HepG2 (cell line): ENCODE results near the gene RABGAP1. TPM values are rescaled to one million over a fixed set of nuclear protein-coding genes. Genes with fewer than 3 reads are reported as not detected.

Source experiments
- ATAC-seq: fragments of 200-7000 bp; cut with Tn5 transposase; 3 replicates; pipeline ENCODE4 v1.9.1; 2020; ENCODE audit warnings: mild to moderate bottlenecking, moderate library complexity
- BruUV-seq: library from RNA; stranded (reverse); fragments of 400-500 nt; replicated peaks from 2 replicates; lab custom pipeline; 2021; lab: Mats Ljungman, UMichigan
- CTCF ChIA-PET: fragments of 300-600 bp; formaldehyde crosslinking; extraction: SDS; loops from one replicate; lab custom pipeline; 2021; ENCODE audit warnings: low total read pairs, inconsistent platforms, low intra/inter-chr PET ratio; lab: Yijun Ruan, JAX
- POLR2A ChIA-PET: fragments of 350-600 bp; sonication (Branson Sonifier 250); formaldehyde crosslinking; loops from one replicate; lab custom pipeline; 2020; ENCODE audit warnings: antibody characterized with exemption, inconsistent platforms; lab: Yijun Ruan, JAX
- DNase-seq: peaks from one replicate; pipeline ENCODE4 v3.0.0-alpha.2; 2015; ENCODE audit warnings: low spot score
- FAIRE-seq: peaks from 3 replicates; lab custom pipeline; 2011; peaks lifted over from hg19 to GRCh38; lab: Jason Lieb, UNC
- H2AFZ ChIP-seq: one replicate; pipeline ENCODE4 v1.6.1; 2011; ENCODE audit warnings: low read length, inconsistent platforms
- H3K27ac ChIP-seq: fragments of 300-600 bp; 3 replicates; pipeline ENCODE4 v1.8.0; 2011; ENCODE audit warnings: mixed run types, mild to moderate bottlenecking, mixed read lengths, low read length, inconsistent platforms; ENCODE audit not compliant: insufficient read depth; ENCODE audit errors: extremely low read length
- H3K27me3 ChIP-seq, 2 experiments: fragments of 200-600 bp in 1 of 2; 2 replicates in 1 of 2; 3 replicates in 1 of 2; pipeline versions ENCODE4 v1.6.0 to v1.8.0; 2011; ENCODE audit warnings: low read length in 2 of 2, mild to moderate bottlenecking in 2 of 2, moderate library complexity in 2 of 2, inconsistent platforms in 1 of 2; ENCODE audit not compliant: insufficient read depth in 2 of 2, control insufficient read depth in 1 of 2
- H3K36me3 ChIP-seq, 2 experiments: fragments of 200-600 bp in 1 of 2; replicated peaks in 1 of 2; 2 replicates in 1 of 2; 3 replicates in 1 of 2; pipeline versions ENCODE4 v1.5.1 to v1.8.0; 2011; ENCODE audit warnings: low read length in 2 of 2, inconsistent platforms in 1 of 2; ENCODE audit not compliant: insufficient read depth in 2 of 2, control insufficient read depth in 1 of 2
- H3K4me1 ChIP-seq: 2 replicates; pipeline ENCODE4 v1.5.1; 2012; ENCODE audit warnings: low read length, inconsistent platforms; ENCODE audit not compliant: insufficient read depth
- H3K4me2 ChIP-seq: 2 replicates; pipeline ENCODE4 v1.6.0; 2011; ENCODE audit warnings: low read depth, low read length, inconsistent platforms
- H3K4me3 ChIP-seq, 3 experiments: fragments of 200-600 bp in 1 of 3; sonication (generic), shearing (Covaris generic) in 1 of 3; replicated peaks in 1 of 3; 2 replicates each; pipeline ENCODE4 v1.5.1; 2011 to 2016; ENCODE audit warnings: low read length in 3 of 3, inconsistent platforms in 2 of 3, low read depth in 2 of 3, mild to moderate bottlenecking in 2 of 3, control low read depth in 1 of 3, mixed read lengths in 1 of 3; ENCODE audit not compliant: insufficient read depth in 1 of 3
- H3K79me2 ChIP-seq: one replicate; pipeline ENCODE4 v1.6.1; 2011; ENCODE audit warnings: low read length, inconsistent platforms; ENCODE audit not compliant: insufficient read depth
- H3K9ac ChIP-seq: 2 replicates; pipeline ENCODE4 v1.6.0; 2011; ENCODE audit warnings: mild to moderate bottlenecking, low read depth, low read length, inconsistent platforms; ENCODE audit not compliant: insufficient read depth
- H3K9me3 ChIP-seq: 2 replicates; pipeline ENCODE4 v1.5.1; 2012; ENCODE audit warnings: mild to moderate bottlenecking, low read length
- H4K20me1 ChIP-seq: 2 replicates; pipeline ENCODE4 v1.6.0; 2011; ENCODE audit warnings: inconsistent platforms, mild to moderate bottlenecking, low read length, moderate library complexity; ENCODE audit not compliant: insufficient read depth
- ATM ChIP-seq: fragments of 450-650 bp; IDR thresholded peaks from 2 replicates; pipeline ENCODE4 v1.7.1; 2017; ENCODE audit warnings: mild to moderate bottlenecking, borderline replicate concordance
- FOXO1 ChIP-seq: sonication (generic); formaldehyde crosslinking; IDR thresholded peaks from 2 replicates; pipeline ENCODE4 v1.4.0; 2020; ENCODE audit warnings: missing genetic modification reagents
- GTF2F1 ChIP-seq: fragments of 150-350 bp; IDR thresholded peaks from 2 replicates; pipeline ENCODE4 v1.6.1; 2014; ENCODE audit warnings: low read length
- KDM4B ChIP-seq: sonication (generic); formaldehyde crosslinking; IDR thresholded peaks from 2 replicates; pipeline ENCODE4 v1.4.0; 2020; ENCODE audit warnings: missing genetic modification reagents
- KDM5B ChIP-seq: sonication (generic); formaldehyde crosslinking; IDR thresholded peaks from 2 replicates; pipeline ENCODE4 v1.4.0; 2020; ENCODE audit warnings: missing genetic modification reagents, mild to moderate bottlenecking, borderline replicate concordance
- KLF12 ChIP-seq: sonication (generic); formaldehyde crosslinking; IDR thresholded peaks from 2 replicates; pipeline ENCODE4 v1.4.0; 2020; ENCODE audit warnings: missing genetic modification reagents, borderline replicate concordance
- PRMT3 ChIP-seq: sonication (generic); formaldehyde crosslinking; IDR thresholded peaks from 2 replicates; pipeline ENCODE4 v1.8.1; 2022; ENCODE audit warnings: low read depth, mild to moderate bottlenecking, moderate library complexity, missing genetic modification reagents, borderline replicate concordance
- YY1 ChIP-seq: IDR thresholded peaks from 2 replicates; pipeline ENCODE4 v1.6.1; 2011; ENCODE audit warnings: low read length, low read depth, moderate library complexity, mild to moderate bottlenecking; ENCODE audit not compliant: insufficient read depth, insufficient replicate concordance
- ZC3H4 ChIP-seq: sonication (generic); formaldehyde crosslinking; IDR thresholded peaks from 2 replicates; pipeline ENCODE4 v1.4.0; 2020; ENCODE audit warnings: missing genetic modification reagents, borderline replicate concordance
- ZZZ3 ChIP-seq: sonication (generic); formaldehyde crosslinking; IDR thresholded peaks from 2 replicates; pipeline ENCODE4 v1.4.0; 2020; ENCODE audit warnings: missing genetic modification reagents, mild to moderate bottlenecking, borderline replicate concordance
- WGBS: methylation state at CpG from one replicate; pipeline ENCODE4 v1.1.6; 2017; ENCODE audit warnings: low lambda C conversion rate; 5-methylcytosine and 5-hydroxymethylcytosine counted together
- in situ Hi-C: cut with HindIII; loops from 2 replicates; pipeline ENCODE4 v1.10.0; 2017; ENCODE audit warnings: low pct_unique_long_range_greater_than_20kb; ENCODE audit not compliant: extremely low pct_ligation_motif_present
- intact Hi-C: fragments of 100-400 bp; cut with micrococcal nuclease; formaldehyde crosslinking; loops from one replicate; pipeline ENCODE4 v1.10.0; 2022; ENCODE audit not compliant: unreplicated experiment
- polyA plus RNA-seq, 8 experiments: library from polyadenylated mRNA; depleted of rRNA in 3 of 8; stranded (reverse) in 7 of 8; unstranded in 1 of 8; fragments of >200 nt; fragmentation: Illumina TruSeq in 4 of 8; extraction: Trizol in 4 of 8; gene quantifications; 2 replicates each; pipeline versions ENCODE4 v1.2.1 to v1.2.3, GENCODE V29; 2011 to 2016; ENCODE audit warnings: low read depth in 4 of 8, missing spikeins in 1 of 8, mixed read lengths in 1 of 8; ENCODE audit not compliant: insufficient read depth in 1 of 8
- total RNA-seq, 5 experiments: library from RNA; depleted of rRNA; stranded (reverse); fragments of >200 nt; fragmentation: Illumina TruSeq; extraction: Trizol; gene quantifications; 2 replicates each; pipeline ENCODE4 v1.2.3, GENCODE V29; 2016; ENCODE audit warnings: low read depth in 1 of 5
- TF ChIP-seq, protein P1 (sequence below): sonication (generic); formaldehyde crosslinking; IDR thresholded peaks from 2 replicates; pipeline ENCODE4 v1.9.0; 2021; ENCODE audit warnings: missing genetic modification reagents, borderline replicate concordance
- TF ChIP-seq, protein P2 (sequence below): sonication (generic); formaldehyde crosslinking; IDR thresholded peaks from 2 replicates; pipeline ENCODE4 v1.4.0; 2020; ENCODE audit warnings: missing genetic modification reagents
- TF ChIP-seq, protein P3 (sequence below): sonication (generic); formaldehyde crosslinking; IDR thresholded peaks from 2 replicates; pipeline ENCODE4 v1.4.0; 2020; ENCODE audit warnings: mild to moderate bottlenecking, missing genetic modification reagents
- TF ChIP-seq, protein P4 (sequence below): sonication (generic); formaldehyde crosslinking; IDR thresholded peaks from 2 replicates; pipeline ENCODE4 v1.4.0; 2020; ENCODE audit warnings: missing genetic modification reagents

RABGAP1 gene
- total and polyA plus RNA-seq, 2 of the 13 experiments (the other 11 are each of a cell fraction or from before 2014, with no cell fraction given) = 19.1 to 19.3 TPM

DNA sequence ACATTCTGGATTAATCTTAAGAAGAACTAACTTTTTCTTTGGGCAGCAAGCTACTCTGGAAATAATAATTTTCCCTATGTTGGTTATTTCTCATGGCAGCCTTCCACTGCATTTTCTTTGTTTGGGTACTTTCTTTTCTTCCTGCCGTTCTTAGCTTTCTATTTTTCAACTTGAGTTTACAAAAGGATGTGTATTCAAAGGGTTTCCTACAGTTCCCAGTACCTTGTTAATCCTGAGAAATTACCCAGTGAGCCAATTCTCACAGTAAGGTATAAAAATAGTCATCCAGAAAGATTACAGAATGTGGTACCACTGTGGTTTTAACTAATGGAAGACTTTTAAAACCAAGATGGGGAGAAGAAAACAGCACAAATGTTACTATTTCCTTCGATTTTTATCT lies 112.9 kb downstream of the RABGAP1 start:
- Histone ChIP-seq H3K27ac (no peak overlapping the region), H3K4me1 (peaks cover 13% of the 10 kb centered on the region), H4K20me1 (no peaks in the 10 kb centered on the region), H3K9ac (no peak overlapping the region), H2AFZ (no peak overlapping the region), H3K79me2 (no peaks in the 10 kb centered on the region), H3K4me3 (no peak overlapping the region), H3K27me3 (no peaks in the 10 kb centered on the region), H3K4me2 (no peak overlapping the region), H3K9me3 (no peaks in the 10 kb centered on the region), H3K36me3 (peaks cover 1 to 3% of the 10 kb centered on the region in 2 experiments; a peak in 2 of 5 replicates)
- in situ Hi-C loops (no loop called here), intact Hi-C loops (no loop called here)
- TF ChIP-seq YY1 (no peak), PRMT3 (CRISPR knock-in tag) (no peak), KLF12 (CRISPR knock-in tag) (no peak), GTF2F1 (no peak), KDM5B (CRISPR knock-in tag) (no peak), FOXO1 (CRISPR knock-in tag) (no peak), ATM (no peak), KDM4B (no peak), ZZZ3 (CRISPR knock-in tag) (no peak), ZC3H4 (CRISPR knock-in tag) (no peak)
- TF ChIP-seq, protein P1, sequence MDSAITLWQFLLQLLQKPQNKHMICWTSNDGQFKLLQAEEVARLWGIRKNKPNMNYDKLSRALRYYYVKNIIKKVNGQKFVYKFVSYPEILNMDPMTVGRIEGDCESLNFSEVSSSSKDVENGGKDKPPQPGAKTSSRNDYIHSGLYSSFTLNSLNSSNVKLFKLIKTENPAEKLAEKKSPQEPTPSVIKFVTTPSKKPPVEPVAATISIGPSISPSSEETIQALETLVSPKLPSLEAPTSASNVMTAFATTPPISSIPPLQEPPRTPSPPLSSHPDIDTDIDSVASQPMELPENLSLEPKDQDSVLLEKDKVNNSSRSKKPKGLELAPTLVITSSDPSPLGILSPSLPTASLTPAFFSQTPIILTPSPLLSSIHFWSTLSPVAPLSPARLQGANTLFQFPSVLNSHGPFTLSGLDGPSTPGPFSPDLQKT (CRISPR knock-in tag) = no peak
- TF ChIP-seq, protein P2, sequence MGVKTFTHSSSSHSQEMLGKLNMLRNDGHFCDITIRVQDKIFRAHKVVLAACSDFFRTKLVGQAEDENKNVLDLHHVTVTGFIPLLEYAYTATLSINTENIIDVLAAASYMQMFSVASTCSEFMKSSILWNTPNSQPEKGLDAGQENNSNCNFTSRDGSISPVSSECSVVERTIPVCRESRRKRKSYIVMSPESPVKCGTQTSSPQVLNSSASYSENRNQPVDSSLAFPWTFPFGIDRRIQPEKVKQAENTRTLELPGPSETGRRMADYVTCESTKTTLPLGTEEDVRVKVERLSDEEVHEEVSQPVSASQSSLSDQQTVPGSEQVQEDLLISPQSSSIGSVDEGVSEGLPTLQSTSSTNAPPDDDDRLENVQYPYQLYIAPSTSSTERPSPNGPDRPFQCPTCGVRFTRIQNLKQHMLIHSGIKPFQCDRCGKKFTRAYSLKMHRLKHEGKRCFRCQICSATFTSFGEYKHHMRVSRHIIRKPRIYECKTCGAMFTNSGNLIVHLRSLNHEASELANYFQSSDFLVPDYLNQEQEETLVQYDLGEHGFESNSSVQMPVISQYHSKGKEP (CRISPR knock-in tag) = no peak
- TF ChIP-seq, protein P3, sequence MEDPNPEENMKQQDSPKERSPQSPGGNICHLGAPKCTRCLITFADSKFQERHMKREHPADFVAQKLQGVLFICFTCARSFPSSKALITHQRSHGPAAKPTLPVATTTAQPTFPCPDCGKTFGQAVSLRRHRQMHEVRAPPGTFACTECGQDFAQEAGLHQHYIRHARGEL (CRISPR knock-in tag) = no peak
- TF ChIP-seq, protein P4, sequence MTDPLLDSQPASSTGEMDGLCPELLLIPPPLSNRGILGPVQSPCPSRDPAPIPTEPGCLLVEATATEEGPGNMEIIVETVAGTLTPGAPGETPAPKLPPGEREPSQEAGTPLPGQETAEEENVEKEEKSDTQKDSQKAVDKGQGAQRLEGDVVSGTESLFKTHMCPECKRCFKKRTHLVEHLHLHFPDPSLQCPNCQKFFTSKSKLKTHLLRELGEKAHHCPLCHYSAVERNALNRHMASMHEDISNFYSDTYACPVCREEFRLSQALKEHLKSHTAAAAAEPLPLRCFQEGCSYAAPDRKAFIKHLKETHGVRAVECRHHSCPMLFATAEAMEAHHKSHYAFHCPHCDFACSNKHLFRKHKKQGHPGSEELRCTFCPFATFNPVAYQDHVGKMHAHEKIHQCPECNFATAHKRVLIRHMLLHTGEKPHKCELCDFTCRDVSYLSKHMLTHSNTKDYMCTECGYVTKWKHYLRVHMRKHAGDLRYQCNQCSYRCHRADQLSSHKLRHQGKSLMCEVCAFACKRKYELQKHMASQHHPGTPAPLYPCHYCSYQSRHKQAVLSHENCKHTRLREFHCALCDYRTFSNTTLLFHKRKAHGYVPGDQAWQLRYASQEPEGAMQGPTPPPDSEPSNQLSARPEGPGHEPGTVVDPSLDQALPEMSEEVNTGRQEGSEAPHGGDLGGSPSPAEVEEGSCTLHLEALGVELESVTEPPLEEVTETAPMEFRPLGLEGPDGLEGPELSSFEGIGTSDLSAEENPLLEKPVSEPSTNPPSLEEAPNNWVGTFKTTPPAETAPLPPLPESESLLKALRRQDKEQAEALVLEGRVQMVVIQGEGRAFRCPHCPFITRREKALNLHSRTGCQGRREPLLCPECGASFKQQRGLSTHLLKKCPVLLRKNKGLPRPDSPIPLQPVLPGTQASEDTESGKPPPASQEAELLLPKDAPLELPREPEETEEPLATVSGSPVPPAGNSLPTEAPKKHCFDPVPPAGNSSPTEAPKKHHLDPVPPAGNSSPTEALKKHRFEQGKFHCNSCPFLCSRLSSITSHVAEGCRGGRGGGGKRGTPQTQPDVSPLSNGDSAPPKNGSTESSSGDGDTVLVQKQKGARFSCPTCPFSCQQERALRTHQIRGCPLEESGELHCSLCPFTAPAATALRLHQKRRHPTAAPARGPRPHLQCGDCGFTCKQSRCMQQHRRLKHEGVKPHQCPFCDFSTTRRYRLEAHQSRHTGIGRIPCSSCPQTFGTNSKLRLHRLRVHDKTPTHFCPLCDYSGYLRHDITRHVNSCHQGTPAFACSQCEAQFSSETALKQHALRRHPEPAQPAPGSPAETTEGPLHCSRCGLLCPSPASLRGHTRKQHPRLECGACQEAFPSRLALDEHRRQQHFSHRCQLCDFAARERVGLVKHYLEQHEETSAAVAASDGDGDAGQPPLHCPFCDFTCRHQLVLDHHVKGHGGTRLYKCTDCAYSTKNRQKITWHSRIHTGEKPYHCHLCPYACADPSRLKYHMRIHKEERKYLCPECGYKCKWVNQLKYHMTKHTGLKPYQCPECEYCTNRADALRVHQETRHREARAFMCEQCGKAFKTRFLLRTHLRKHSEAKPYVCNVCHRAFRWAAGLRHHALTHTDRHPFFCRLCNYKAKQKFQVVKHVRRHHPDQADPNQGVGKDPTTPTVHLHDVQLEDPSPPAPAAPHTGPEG = no peak
- BruUV-seq = no TSS peak
- no peak for FAIRE-seq
- no peak for DNase-seq
- no peak for ATAC-seq
- CTCF ChIA-PET = no interaction called here
- POLR2A ChIA-PET = no interaction called here
- WGBS = 78% methylated on average over 2 of the region's 2 CpGs
